NCI-H2081 (cell line): Measurements from ENCODE around the gene ANGPTL4.
A peak's percentile ranks its signal among the peaks of the same experiment; 100 is the strongest.
"Not testable (repeated sequence)": the region's sequence is repeated elsewhere in the genome, so short reads cannot be mapped to it uniquely, and the experiment has no call there.

ENCODE experiments used
- DNase-seq, 2 experiments: peaks; one replicate each; lab custom pipeline; 2025; lab: John Stamatoyannopoulos, UW

ANGPTL4 gene

DNA sequence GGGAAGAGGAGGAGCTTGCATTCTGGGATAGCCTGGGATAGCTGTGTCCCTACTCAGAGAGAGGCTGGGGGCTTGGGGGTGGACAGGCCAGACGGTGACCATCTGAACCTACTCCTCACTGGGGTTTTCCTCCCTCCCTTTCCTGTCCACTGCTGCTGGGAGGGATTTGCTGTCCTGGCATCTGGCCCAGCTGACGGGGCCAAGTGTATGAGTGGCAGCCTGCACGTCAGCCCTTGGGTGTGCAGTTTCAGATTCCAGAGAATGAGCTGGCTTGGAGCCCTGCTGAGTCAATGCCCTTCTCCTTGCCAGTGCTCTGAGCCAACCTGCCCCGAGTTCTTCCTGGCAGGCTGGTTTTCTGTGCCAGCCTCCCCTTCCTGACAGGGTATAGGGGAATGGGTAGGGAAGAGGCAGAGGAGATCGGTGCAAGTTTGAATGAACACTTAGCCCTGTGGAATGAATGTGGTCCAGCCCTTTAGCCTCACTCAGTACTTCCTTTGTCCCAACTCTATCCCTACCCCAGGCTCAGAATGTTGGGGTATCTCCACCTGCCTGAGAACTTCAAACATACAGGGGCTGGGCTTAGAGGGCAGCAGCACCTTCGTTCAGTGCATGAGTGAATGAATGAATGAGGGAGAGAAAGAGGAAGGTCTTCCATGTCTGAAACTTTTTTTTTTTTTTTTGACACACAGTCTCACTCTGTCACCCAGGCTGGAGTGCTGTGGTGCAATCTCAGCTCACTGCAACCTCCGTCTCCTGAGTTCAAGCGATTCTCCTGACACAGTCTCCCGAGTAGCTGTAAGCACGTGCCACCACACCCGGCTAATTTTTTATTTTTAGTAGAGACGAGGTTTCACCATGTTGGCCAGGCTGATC lies 1.8 kb upstream of the ANGPTL4 start:
- DNase-seq, result peak in 1 of 2 experiments; percentile 29

- no peak for DNase-seq
Measured at GRCh38 chr19:8366121-8366581, 2.2 kb downstream of the ANGPTL4 start.

- no peak for DNase-seq
Measured at GRCh38 chr19:8366961-8367326, 3.0 kb downstream of the ANGPTL4 start.

GRCh38 chr19:8367327-8368001 lies 3.5 kb downstream of the ANGPTL4 start:
- DNase-seq, result no peak

- no peak for DNase-seq
Measured at GRCh38 chr19:8370176-8371010, 6.4 kb downstream of the ANGPTL4 start.

- no peak for DNase-seq
Measured at GRCh38 chr19:8371011-8371804, 7.3 kb downstream of the ANGPTL4 start.

- no peak for DNase-seq
Measured at GRCh38 chr19:8373867-8374813, 10.2 kb downstream of the ANGPTL4 start.

DNA sequence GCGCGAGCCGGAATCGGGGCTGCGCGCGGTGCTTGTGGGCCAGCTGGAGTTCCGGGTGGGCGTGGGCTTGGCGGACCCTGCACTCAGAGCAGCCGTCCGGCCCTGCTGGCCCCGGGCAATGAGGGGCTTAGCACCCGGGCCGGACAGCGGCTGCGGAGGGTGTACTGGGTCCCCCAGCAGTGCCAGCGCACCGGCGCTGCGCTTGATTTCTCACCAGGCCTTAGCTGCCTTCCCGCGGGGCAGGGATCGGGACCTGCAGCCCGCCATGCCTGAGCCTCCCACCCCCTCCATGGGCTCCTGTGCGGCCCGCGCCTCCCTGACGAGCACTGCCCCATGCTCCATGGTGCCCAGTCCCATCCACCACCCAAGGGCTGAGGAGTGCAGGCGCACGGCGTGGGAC lies 11.8 kb downstream of the ANGPTL4 start:
- not testable (repeated sequence) for DNase-seq

- not testable (repeated sequence) for DNase-seq
Measured at GRCh38 chr19:8376373-8376974, 12.5 kb downstream of the ANGPTL4 start.

DNA sequence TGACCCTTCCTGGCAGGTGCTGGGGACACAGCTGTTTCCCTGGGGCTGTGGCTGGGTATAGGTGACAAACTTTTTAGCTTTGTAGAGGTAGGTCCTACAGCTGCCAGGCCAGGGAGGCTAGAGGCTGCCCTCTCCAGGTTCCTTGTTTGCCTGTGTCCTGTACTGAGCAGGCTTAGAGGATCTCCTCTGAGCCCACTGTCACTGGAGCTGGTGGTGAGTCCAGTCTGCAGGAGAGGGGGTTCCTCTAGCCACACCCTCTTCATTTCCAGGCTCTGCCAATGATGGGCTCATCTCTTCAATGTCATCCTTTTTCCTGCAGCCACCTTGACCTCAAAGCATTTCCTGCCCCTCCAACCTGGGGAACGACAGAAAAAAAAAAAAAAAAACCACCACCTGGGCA lies 13.6 kb downstream of the ANGPTL4 start:
- DNase-seq, result no peak

DNA sequence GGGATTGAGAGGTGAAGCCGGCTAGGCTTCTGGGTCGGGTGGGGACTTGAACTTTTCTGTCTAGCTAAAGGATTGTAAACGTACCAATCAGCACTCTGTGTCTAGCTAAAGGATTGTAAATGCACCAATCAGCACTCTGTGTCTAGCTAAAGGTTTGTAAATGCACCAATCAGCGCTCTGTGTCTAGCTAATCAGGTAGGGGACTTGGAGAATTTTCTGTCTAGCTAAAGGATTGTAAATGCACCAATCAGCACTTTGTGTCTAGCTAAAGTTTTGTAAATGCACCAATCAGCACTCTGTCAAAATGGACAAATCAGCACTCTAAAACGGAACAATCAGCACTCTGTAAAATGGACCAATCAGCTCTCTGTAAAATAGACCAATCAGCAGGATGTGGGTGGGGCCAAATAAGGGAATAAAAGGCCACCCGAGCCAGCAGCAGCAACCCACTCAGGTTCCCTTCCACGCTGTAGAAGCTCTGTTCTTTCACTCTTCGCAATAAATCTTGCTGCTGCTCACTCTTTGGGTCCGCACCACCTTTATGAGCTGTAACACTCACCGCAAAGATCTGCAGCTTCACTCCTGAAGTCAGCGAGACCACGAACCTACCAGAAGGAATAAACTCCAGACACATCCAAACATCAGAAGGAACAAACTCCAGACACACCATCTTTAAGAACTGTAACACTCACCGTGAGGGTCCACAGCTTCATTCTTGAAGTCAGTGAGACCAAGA lies 15.4 kb downstream of the ANGPTL4 start:
- DNase-seq, result not testable (repeated sequence)

DNA sequence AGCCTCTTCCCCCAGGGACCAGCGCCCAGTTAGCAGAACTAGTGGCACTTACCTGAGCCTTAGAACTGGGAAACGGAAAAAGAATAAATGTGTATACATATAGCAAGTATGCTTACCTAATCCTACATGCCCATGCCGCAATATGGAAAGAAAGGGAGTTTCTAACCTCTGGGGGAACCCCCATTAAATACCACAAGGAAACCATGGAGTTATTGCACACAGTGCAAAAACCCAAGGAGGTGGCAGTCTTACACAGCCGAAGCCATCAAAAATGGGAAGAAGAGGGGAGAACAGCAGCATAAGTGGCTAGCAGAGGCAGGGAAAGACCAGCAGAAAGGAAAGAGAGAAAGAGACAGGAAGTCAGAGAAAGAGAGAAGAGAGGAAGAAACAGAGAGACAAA lies 20.6 kb downstream of the ANGPTL4 start:
- not testable (repeated sequence) for DNase-seq

- not testable (repeated sequence) for DNase-seq
Measured at GRCh38 chr19:8385103-8385502, 21.1 kb downstream of the ANGPTL4 start.

DNA sequence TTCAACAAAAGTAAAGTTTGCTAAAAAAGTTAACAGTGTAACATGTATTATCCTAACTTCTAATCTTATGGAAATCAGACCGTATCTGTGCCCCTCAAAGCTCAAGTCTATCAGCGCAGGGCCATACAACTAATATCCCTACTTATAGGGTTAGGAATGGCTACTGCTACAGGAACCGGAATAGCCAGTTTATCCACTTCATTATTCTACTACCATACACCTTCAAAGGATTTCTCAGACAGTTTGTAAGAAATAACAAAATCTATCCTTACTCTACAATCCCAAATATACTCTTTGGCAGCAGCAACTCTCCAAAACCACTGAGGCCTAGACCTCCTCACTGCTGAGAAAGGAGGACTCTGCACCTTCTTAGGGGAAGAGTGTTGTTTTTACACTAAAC lies 21.6 kb downstream of the ANGPTL4 start:
- DNase-seq, result not testable (repeated sequence)

GRCh38 chr19:8386419-8386818 lies 22.5 kb downstream of the ANGPTL4 start:
- DNase-seq, result not testable (repeated sequence)

DNA sequence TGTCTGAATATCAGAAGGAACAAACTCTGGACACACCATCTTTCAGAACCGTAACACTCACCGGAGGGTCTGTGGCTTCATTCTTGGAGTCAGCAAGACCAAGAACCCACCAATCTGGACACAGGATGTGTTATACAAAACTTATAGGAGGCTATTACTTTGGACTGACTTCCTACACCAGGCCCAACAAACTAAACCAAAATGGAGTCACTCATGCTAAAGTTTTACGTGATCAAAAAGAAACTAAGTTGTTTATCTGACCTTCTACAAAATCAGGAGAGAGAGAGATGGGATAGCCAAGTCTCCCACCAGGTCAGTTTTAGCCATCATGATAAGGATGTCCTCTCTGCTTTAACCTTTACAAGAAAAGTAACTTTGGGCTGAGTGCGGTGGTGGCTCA lies 23.0 kb downstream of the ANGPTL4 start:
- no peak for DNase-seq

- peak in 1 of 2 experiments; percentile 66 for DNase-seq
Measured at GRCh38 chr19:8387688-8388611, 24.0 kb downstream of the ANGPTL4 start.

DNA sequence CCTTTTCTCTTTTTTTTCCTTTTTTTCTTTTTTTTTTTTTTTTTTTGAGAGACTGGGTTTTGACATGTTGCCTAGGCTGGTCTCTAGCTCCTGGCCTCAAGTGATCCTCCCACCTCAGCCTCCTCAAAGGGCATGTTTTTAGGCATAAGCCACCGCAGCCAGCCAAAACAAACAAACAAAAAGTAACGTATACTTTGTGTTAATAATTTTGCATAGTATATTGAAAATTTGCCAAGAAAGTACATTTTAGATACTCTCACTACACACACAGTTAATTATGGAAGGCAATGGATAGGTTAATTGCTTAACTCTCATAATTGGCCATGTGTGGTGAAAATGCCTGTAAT lies 24.6 kb downstream of the ANGPTL4 start:
- DNase-seq, result no peak
